ENCODE data around the gene SELP. TPM values are rescaled to one million over a fixed set of nuclear protein-coding genes. Genes with fewer than 3 reads are reported as not detected.

Gene SELP
- polyA plus RNA-seq, 10 donors, result 0.18 to 2.7 (median 1.1) TPM

Other genes starting within 250 kb of the SELP start
- 1 to 10 TPM in 9 of 10 donors, under 1 TPM in 1; 0.77 to 1.4 (median 1.2) TPM for gene CCDC181, start 202.7 kb downstream of the SELP start, polyA plus RNA-seq (ENCODE audit: insufficient read length in 10 of 10)
- 1 to 10 TPM; 5.7 to 8.2 (median 7.7) TPM for gene SLC19A2, start 144.2 kb downstream of the SELP start, polyA plus RNA-seq (ENCODE audit: insufficient read length in 10 of 10)
- gene F5, start 43.6 kb downstream of the SELP start, polyA plus RNA-seq (ENCODE audit: insufficient read length in 10 of 10), result 1 to 10 TPM in 1 of 10 donors, under 1 TPM in 9; 0.03 to 1.3 (median 0.23) TPM
- 10 to 100 TPM in 1 of 10 donors, 1 to 10 TPM in 9; 1.0 to 17.6 (median 3.2) TPM for gene SELL, start 81.5 kb upstream of the SELP start, polyA plus RNA-seq (ENCODE audit: insufficient read length in 10 of 10)
- gene SELE, start 104.0 kb upstream of the SELP start, polyA plus RNA-seq (ENCODE audit: insufficient read length in 10 of 10), result 10 to 100 TPM in 1 of 10 donors, 1 to 10 TPM in 7, under 1 TPM in 2; 0.61 to 17.4 (median 2.2) TPM
- gene METTL18, start 164.8 kb upstream of the SELP start, polyA plus RNA-seq (ENCODE audit: insufficient read length in 10 of 10), result 1 to 10 TPM; 6.3 to 9.5 (median 8.3) TPM

Measured in muscle of back (tissue), 10 donors.